Measurements from ENCODE around the gene SPTBN2. TPM values are rescaled to one million over a fixed set of nuclear protein-coding genes. Genes with fewer than 3 reads are reported as not detected.

SPTBN2 gene
- total RNA-seq, 2 experiments from 2014 or later, result not detected

DNA sequence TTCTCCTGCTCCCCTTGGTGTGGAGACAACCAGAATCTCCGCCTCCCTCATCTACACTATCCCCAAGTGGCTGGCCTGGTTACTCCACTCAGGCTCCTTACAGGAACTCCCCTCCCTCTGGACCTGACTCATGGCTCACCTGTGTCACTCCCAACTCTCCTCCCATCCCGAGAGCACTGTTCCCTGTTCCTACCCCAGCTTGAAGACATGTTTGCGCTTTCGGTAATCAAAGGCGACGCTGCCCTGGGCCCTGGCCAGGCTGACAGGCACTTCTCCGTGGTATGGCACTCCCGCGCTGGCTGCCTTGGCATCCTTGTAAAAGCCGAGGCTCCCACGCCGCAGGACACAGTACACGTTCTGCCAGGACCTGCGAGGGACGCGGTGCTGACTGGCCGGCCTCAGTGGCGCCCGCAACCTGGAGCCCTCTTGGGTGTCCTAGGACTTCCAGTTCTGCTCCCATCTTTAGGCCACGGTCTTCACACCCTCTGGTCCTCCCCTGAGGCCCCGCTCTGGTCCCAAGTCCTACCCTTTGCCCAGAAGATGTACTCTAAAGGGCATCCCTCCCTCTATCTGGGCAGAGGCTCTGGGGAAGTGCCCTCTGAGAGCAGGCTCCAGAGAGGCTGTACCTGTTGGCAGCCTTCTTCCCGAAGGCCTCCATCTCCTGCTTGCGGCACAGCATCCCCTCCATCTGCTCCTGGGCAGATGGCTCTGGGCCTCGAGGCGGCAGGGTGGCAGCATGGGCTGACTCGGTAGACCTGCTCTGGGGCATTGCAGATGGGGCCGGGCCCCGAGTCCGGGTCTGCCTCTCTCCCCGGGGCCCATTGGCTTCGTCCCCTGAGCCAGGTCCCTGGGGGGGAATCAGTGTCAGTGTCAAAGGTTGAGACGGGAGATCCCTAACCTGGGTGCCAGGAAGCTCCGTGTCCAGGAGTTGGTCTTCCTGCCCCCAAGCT lies 41.9 kb downstream of the SPTBN2 start:
- ChIA-PET POLR2A (no interaction called here), CTCF (no interaction called here)
- intact Hi-C loops (cut with DNase I, micrococcal nuclease), result no loop called here
- ATAC-seq (ENCODE audit: poor library complexity) (no peak), DNase-seq (no peak)
- TF ChIP-seq, protein P1, sequence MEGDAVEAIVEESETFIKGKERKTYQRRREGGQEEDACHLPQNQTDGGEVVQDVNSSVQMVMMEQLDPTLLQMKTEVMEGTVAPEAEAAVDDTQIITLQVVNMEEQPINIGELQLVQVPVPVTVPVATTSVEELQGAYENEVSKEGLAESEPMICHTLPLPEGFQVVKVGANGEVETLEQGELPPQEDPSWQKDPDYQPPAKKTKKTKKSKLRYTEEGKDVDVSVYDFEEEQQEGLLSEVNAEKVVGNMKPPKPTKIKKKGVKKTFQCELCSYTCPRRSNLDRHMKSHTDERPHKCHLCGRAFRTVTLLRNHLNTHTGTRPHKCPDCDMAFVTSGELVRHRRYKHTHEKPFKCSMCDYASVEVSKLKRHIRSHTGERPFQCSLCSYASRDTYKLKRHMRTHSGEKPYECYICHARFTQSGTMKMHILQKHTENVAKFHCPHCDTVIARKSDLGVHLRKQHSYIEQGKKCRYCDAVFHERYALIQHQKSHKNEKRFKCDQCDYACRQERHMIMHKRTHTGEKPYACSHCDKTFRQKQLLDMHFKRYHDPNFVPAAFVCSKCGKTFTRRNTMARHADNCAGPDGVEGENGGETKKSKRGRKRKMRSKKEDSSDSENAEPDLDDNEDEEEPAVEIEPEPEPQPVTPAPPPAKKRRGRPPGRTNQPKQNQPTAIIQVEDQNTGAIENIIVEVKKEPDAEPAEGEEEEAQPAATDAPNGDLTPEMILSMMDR (IDR thresholded peaks at IDR 0.05), result no peak
- H3K36me3 Mint-ChIP-seq (ENCODE audit: low read depth), result no peaks in the 10 kb centered on the region
- no peak overlapping the region for H3K27ac Mint-ChIP-seq
- H3K27ac ChIP-seq (ENCODE audit: low read depth in 1 of 2, low read length in 2 of 2), result no peak overlapping the region
- H3K4me1 ChIP-seq (ENCODE audit: insufficient read depth, low read length), result no peaks in the 10 kb centered on the region
- no peak overlapping the region for H3K4me3 Mint-ChIP-seq
- no peaks in the 10 kb centered on the region for H3K4me1 Mint-ChIP-seq (ENCODE audit: low read depth)
- no peaks in the 10 kb centered on the region for H3K36me3 ChIP-seq (ENCODE audit: insufficient read depth, low read length)
- H3K4me3 ChIP-seq (ENCODE audit: low read length), result no peak overlapping the region
- no peaks in the 10 kb centered on the region for H3K27me3 Mint-ChIP-seq
- no peaks in the 10 kb centered on the region for H3K9me3 ChIP-seq (ENCODE audit: control insufficient read depth in 1 of 2, insufficient read depth in 1 of 2, low read length in 2 of 2)
- no peaks in the 10 kb centered on the region for H3K9me3 Mint-ChIP-seq
- no peaks in the 10 kb centered on the region for H3K27me3 ChIP-seq (ENCODE audit: control insufficient read depth in 1 of 2, insufficient read depth in 2 of 2, low read length in 2 of 2)

DNA sequence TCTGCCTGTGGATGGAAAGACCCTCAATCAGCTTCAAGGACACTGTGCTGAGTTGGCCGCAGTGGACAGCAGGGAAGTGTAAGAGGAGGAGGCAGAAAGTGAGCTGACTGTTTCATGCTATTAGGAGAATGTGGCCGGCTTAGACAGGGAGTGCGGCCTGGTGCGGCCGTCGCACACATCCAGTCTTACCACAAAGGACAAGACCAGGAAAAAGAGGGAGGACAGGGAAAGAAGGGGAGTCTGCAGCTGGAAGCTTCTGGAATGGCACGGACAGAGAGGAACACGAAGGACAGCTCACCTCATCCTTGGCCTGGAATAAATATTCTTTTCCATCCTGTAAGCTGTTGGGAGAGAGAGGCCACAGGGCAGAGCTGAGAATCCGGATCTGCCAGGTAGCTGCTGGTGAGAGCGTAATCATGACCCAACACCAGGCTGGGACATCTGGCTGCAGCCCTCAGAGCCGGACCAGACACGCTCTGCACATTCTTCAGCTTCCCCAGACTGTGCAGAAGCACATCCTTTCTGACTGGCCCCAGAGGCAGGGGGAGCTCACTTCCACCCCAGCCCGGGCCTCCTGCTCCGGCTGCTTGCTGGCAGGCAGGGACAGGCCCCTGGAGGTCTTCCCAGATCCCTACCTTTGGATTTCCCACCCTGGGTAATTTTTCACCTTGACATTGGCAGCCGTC lies 42.8 kb downstream of the SPTBN2 start:
- Mint-ChIP-seq H3K9me3 (no peaks in the 10 kb centered on the region), H3K36me3 (ENCODE audit: low read depth) (no peaks in the 10 kb centered on the region), H3K27me3 (no peaks in the 10 kb centered on the region), H3K4me3 (no peak overlapping the region), H3K4me1 (ENCODE audit: low read depth) (no peaks in the 10 kb centered on the region), H3K27ac (no peak overlapping the region)
- ChIA-PET POLR2A (no interaction called here), CTCF (no interaction called here)
- TF ChIP-seq, protein P1 (IDR thresholded peaks at IDR 0.05), result no peak
- ATAC-seq (ENCODE audit: poor library complexity) (no peak), DNase-seq (no peak)
- intact Hi-C loops (cut with DNase I, micrococcal nuclease), result no loop called here
- Histone ChIP-seq H3K4me1 (ENCODE audit: insufficient read depth, low read length) (no peaks in the 10 kb centered on the region), H3K9me3 (ENCODE audit: control insufficient read depth in 1 of 2, insufficient read depth in 1 of 2, low read length in 2 of 2) (no peaks in the 10 kb centered on the region), H3K36me3 (ENCODE audit: insufficient read depth, low read length) (no peaks in the 10 kb centered on the region), H3K27ac (ENCODE audit: low read depth in 1 of 2, low read length in 2 of 2) (no peak overlapping the region), H3K4me3 (ENCODE audit: low read length) (no peak overlapping the region), H3K27me3 (ENCODE audit: control insufficient read depth in 1 of 2, insufficient read depth in 2 of 2, low read length in 2 of 2) (no peaks in the 10 kb centered on the region)

DNA sequence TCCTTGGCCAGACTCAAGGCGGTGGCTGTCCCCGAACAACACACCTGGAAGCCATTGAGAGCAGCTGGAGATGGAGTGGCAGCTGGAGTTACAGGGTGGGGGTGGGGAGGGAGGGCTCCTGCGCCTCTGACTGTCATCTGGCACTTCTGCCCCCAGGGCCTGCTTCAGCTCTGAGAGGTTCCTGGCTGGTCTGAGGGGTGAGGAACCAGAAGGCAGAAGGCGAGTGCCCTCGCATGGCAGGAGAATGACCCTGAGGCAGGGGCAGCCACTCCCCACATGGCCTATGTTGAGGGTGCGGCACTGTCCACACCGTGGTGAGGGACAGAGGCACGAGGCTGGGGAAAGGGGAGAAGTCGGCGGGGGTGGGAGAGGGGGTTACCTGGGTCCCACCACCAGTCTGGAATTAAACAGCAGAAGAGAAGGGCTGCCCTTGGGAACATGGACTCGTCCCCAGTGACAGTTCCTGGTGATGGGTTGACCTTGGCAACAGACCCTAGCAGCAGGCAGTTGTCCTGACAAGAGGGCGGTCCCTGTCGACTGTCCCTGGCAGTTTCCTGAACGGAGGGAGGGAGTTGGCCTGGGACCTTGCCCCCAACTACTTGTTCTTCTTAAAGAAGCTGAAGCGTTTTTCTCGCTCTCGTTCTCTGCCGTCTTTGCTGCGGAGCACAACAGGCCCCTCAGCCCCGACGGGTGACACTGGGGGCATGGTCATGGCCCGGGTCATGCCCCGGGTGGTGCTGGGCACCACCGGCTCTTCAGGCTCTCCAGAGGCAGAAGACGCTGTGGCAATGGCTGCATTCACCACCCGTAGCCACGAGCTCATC lies 43.5 kb downstream of the SPTBN2 start:
- TF ChIP-seq, protein P1 (IDR thresholded peaks at IDR 0.05), result no peak
- Mint-ChIP-seq H3K27ac (no peak overlapping the region), H3K36me3 (ENCODE audit: low read depth) (no peaks in the 10 kb centered on the region), H3K4me1 (ENCODE audit: low read depth) (no peaks in the 10 kb centered on the region), H3K27me3 (no peaks in the 10 kb centered on the region), H3K9me3 (no peaks in the 10 kb centered on the region), H3K4me3 (no peak overlapping the region)
- no peak overlapping the region for H3K4me3 ChIP-seq (ENCODE audit: low read length)
- ATAC-seq (ENCODE audit: poor library complexity) (no peak), DNase-seq (no peak)
- no peak overlapping the region for H3K27ac ChIP-seq (ENCODE audit: low read depth in 1 of 2, low read length in 2 of 2)
- H3K36me3 ChIP-seq (ENCODE audit: insufficient read depth, low read length), result no peaks in the 10 kb centered on the region
- H3K27me3 ChIP-seq (ENCODE audit: control insufficient read depth in 1 of 2, insufficient read depth in 2 of 2, low read length in 2 of 2), result no peaks in the 10 kb centered on the region
- H3K9me3 ChIP-seq (ENCODE audit: control insufficient read depth in 1 of 2, insufficient read depth in 1 of 2, low read length in 2 of 2), result no peaks in the 10 kb centered on the region
- intact Hi-C loops (cut with DNase I, micrococcal nuclease), result no loop called here
- ChIA-PET POLR2A (no interaction called here), CTCF (no interaction called here)
- no peaks in the 10 kb centered on the region for H3K4me1 ChIP-seq (ENCODE audit: insufficient read depth, low read length)

All from CD4-positive, alpha-beta T cell (primary cell).